ENCODE results near the gene CARD19.
"Not testable (repeated sequence)": the region's sequence is repeated elsewhere in the genome, so short reads cannot be mapped to it uniquely, and the experiment has no call there.

Gene CARD19

DNA sequence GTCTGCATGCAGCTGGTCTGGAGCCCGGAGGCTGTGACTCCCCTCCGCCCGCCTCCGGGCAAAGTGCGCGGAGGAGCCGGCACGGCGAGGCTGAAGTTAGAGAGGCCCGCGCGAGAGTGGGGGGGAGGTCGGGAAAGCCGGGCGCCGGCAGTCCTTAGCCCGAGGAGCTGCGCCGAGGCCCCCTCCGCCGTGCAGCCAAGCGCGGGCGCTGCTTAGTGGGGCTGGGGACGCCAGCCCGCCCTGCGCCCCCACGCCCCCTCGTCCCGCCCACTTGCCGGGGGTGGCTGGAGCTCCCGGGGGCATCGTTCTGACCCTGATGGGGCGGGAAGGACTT is 37.6 kb downstream of the CARD19 start:
- no peak for DNase-seq (ENCODE audit: low read depth, low spot score)

DNA sequence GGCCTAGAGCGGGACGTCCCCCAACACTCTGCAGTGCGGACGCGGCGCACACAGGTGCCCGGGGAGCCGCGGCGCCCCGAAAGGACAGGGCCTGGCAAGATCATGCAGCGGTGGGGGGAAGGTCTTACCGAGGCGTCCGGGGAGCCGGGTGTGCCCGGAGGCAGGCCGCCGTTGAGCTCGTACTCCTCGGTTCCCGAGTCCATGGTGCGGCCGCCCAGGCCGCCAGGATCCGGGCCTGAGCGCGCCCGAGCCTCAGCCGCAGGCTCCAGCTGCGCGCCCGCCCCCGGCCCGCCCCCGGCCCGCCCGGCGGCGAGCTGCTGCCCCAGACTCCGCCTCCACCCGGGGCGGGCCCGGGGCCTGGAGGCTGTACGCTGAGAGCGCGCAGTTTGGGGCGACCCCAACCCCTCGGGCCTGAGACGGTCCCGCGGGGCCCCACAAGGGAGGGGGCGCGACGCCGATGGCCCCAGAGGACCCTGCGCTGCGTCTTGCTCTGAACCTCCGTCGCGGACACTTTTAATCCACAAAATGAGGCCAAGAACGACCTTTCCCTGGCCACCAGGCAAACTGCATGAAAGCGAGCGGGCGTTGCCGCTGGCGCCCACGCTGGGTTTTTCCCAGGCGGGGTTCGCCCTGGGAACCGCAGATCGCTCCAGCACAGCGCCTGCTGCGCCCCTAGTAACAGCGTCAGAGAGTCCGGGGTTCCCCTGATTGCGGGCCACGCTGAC is 38.2 kb downstream of the CARD19 start, which contains the start of gene NINJ1:
Gene NINJ1 (minus strand): TSS at position 237 of the 725 bp plus-strand sequence. CDS start 34 bp downstream, at position 203.
- no peak for DNase-seq (ENCODE audit: low read depth, low spot score)

DNA sequence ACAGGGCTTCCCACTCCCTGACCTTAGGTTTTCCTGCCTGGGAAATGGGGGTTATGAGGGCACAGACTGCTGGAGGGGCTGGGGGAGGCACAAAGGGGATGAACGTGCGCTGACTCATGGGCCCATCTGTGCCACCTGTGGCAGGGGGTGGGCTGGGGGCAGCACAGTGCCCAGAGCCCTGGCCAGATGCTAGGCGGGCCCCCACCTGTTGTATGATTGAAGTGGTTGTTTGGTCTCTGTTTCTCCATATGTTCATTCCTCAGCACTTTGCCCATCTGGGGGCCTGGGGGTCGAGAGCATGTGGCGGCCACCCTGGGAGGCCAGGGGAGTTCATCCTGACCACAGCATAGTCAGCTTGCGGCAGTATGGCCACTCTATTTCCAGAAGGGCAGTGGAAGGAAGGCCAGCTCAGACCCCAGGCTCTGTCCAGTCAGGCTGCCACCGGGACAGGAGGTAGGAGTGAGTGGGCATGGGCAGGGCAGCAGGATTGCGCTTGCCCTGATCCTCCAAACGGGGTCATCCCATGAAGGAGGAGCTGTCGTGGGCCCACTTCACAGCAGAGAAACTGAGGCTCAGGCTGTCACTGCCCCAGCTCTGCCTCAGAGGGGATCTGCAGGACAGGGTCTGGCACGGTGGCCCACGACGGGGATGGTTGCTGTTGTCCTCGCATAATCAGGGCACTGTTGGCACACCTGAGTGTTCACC is 38.9 kb downstream of the CARD19 start:
- no peak for DNase-seq (ENCODE audit: low read depth, low spot score)

DNA sequence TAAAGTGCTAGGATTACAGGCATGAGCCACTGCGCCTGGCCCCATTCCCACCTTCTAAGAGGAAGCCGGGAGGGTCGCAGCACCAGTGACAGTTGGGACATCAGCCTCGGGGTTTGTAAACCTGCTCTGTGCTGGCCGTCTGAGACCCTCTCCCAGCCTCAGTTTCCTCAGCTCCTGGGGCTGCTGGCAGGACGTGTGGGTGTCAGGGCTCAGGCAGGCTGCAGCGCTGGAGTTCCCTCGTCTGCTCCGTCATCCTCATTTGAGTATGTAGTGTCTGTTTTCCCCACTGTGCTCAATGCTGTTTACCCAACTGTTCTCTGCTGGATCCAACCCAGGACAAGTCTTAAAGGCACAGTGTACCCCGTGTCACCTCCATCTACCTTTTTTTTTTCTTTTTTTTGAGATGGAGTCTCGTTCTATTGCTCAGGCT is 40.0 kb downstream of the CARD19 start:
- no peak for DNase-seq (ENCODE audit: low read depth, low spot score)

GRCh38 chr9:93137362-93137761 is 41.3 kb downstream of the CARD19 start:
- no peak for DNase-seq (ENCODE audit: low read depth, low spot score)

DNA sequence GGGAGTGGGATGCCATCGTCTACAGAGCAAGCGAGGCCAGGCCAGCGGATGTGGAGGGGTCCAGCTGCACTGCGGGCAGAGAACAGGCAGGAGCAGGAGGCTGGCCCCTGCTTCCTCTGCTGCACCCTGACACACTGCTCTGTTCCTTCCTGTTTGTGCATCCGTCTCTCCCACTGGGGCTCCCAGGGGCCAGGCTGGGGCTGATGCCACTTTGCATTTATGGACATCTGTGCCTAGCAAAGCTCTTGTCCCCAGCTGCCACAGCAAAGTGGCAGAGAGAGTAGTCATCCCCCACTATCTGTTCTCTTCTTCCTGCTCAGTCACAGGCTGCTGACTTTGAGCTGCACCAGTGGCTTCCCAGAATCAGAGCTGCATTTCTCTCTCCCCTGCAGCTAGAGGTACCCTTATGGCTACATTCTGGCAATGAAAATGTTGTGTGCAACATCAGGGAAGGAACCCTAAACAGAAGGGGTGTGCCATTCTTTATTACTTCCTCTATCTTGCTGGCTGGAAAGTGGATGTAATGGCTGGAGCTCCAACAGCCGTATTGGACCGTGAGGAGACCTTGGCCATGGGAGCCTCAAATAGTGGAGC is 42.3 kb downstream of the CARD19 start:
- DNase-seq (ENCODE audit: low read depth, low spot score), result no peak

GRCh38 chr9:93139365-93140182 is 43.6 kb downstream of the CARD19 start:
- no peak for DNase-seq (ENCODE audit: low read depth, low spot score)

DNA sequence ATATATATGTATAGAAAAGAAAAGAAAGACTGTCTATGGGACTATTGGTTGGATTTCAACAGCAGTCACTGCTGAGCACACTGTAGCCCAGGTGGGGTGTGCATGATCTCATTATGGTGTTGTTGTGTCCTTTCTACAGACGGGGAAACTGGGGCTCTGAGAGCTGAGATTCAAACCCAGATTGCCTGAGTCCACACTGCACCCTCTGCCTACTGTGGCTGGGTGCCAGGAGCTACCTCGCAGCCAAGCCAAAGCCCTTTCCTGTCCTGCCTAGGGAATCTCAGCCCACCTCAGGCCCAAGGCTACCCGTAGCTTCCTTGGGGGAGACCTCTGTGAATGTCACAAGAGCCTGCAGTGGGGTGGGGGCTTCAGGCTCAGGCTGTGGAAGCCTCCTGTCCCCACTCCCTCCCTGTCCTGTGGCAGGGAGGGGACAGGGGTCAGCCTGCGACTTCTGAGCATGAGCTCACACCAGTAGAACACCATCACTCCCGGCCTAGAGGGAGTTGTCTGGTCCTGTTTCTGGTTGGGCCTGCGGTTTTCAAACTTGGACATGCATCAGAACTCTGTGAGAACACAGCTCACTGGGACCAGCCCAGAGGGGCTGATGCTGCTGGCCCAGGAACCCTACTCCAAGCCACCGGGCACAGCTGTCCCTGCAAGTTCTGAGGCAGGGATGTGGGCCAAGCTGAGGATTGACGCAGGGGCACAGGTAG is 45.9 kb downstream of the CARD19 start:
- no peak for DNase-seq (ENCODE audit: low read depth, low spot score)

DNA sequence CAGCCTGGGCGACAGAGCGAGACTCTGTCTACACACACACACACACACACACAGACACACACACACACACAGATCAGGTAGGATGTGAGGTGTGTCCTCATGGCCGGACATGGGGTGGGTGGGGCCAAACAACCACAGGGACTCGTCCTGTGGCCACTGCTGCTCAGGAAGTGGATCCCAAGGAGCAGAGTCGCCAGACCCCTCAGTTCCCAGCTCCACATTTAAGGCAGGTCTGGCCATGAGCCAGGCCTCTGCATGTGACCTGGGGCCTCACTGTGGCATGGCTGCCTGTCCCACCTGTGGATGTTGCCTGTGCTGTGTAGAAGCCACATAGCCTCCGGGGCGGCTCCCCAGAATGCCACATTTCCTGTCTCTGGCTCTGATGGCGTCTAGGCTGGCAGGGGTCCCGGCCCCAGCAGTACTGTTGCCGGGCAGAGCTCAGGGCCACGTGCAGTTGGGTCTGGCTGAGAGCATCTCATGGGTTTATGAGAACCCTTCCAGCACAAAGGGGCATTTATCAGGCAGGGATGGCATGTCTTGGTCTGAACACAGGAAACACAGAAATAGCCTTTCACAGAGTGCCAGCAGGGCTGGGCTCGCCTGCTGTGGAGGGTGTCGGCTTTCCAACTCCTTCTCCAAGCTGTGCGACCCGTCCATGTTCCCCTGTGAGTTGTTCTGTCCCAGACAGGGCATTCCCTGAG is 48.0 kb downstream of the CARD19 start:
- DNase-seq (ENCODE audit: low read depth, low spot score), result no peak

GRCh38 chr9:93146696-93147095 is 50.7 kb downstream of the CARD19 start:
- not testable (repeated sequence) for DNase-seq (ENCODE audit: low read depth, low spot score)

DNA sequence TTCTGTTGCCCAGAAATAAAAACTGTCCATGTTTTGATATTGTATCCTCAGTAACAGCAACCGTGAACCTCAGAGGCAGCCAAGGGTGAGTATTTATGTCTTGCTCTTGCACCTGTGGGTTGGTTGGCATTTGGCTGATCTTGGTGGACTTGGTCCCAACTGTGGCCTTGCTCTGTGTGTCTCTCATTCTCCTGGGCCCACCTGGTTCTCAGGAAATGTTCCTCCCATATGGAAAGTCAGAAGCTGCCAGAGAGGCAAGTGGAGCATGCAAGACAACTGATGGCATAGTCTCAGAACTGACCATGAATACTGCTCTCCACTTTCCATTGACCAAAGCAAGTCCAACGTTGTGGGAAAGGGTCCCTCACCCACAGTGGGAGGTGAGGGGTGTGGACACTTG is 51.6 kb downstream of the CARD19 start:
- DNase-seq (ENCODE audit: low read depth, low spot score), result no peak

DNA sequence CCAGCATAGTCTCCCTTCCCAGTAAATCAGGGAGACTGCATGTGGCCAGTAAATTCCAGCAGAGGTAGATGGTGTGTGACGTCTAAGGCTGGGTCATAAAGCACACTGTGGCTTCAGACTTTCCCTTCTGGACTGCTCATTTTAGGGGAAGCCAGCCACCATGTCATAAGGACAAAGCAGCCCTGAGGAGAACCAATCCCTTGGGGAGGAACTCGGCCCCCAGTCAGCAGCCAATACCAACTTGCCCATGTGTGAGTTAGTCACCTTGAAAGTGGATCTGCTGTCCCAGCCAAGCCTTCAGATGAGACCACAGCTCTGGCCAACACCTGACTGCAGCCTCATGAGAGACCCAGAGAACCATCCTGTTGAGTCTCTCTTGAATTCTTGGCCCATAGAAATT is 52.7 kb downstream of the CARD19 start:
- DNase-seq (ENCODE audit: low read depth, low spot score), result no peak

DNA sequence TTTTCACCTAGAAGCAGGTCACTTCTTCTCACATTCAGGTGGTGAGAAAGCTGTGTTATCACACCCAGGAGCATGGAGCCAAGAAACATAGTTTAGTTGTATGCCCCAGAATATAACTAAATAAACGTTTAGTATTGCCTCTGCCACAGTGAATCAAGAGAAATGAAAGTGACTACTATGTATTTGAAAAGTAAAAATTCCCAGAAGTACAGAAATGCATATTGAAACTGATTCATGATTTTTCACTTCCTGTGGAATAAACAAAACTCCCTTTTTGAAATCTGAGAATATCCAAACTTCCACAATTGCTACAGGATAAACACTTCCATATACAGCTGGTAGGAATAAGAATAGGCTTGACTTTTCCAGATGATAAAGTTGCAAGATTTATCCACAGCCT is 53.3 kb downstream of the CARD19 start:
- no peak for DNase-seq (ENCODE audit: low read depth, low spot score)

- no peak for DNase-seq (ENCODE audit: low read depth, low spot score)
These were observed 55.2 kb downstream of the CARD19 start for GRCh38 chr9:93151097-93151784.

GRCh38 chr9:93154293-93154903 is 58.4 kb downstream of the CARD19 start:
- no peak for DNase-seq (ENCODE audit: low read depth, low spot score)

- no peak for DNase-seq (ENCODE audit: low read depth, low spot score)
These were observed 59.9 kb downstream of the CARD19 start for GRCh38 chr9:93155716-93156474.

DNA sequence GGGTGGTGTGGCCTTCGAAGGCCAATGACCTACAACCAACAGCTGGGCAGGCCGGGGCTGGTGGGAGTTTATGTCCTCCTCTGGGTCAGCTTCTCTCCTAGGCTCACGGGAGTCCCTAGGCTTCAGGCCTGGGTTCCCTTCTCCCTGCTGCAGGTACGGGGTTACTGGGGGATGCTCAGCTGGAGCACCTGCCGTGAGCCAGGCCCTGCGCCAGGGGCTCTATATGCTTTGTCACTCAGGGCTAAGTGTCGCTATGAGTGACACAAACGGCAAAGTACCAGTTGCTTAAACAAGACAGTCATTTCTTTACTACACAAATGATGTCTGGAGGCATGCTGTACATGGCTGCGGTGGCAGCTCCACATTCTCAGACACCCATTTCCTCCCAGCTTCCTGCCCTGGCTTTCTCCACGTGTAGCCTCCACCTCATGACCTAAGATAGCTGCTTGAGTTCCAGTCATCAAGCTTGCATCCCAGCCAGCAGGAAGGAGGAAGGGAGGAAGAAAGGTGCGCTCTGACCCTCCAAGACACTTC is 60.5 kb downstream of the CARD19 start:
- no peak for DNase-seq (ENCODE audit: low read depth, low spot score)

GRCh38 chr9:93159601-93160471 is 63.8 kb downstream of the CARD19 start:
- no peak for DNase-seq (ENCODE audit: low read depth, low spot score)
